ENCODE data around the gene ATPAF2. TPM values are rescaled to one million over a fixed set of nuclear protein-coding genes. Genes with fewer than 3 reads are reported as not detected.

ATPAF2 gene
- total RNA-seq, 4 donors from 2014 or later: 9.5 to 18.4 (median 13.1) TPM

DNA sequence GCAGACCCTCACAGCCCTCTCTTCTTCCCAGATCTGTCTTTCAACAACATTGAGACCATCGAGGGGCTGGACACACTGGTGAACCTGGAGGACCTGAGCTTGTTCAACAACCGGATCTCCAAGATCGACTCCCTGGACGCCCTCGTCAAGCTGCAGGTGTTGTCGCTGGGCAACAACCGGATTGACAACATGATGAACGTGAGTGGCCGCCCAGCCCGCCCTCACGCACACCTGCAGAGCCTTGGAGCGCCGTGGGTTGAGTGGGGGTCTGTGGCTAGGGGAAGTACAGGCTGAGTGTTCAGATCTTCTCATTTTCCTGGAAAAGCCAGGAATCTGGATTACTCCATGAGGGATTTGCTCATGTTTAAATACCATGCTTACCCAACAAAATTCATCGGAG, 51.1 kb downstream of the ATPAF2 start:
- ATAC-seq (ENCODE audit: low FRiP score): no peak
- DNase-seq (ENCODE audit: low spot score): no peak
- TF ChIP-seq, protein P1, sequence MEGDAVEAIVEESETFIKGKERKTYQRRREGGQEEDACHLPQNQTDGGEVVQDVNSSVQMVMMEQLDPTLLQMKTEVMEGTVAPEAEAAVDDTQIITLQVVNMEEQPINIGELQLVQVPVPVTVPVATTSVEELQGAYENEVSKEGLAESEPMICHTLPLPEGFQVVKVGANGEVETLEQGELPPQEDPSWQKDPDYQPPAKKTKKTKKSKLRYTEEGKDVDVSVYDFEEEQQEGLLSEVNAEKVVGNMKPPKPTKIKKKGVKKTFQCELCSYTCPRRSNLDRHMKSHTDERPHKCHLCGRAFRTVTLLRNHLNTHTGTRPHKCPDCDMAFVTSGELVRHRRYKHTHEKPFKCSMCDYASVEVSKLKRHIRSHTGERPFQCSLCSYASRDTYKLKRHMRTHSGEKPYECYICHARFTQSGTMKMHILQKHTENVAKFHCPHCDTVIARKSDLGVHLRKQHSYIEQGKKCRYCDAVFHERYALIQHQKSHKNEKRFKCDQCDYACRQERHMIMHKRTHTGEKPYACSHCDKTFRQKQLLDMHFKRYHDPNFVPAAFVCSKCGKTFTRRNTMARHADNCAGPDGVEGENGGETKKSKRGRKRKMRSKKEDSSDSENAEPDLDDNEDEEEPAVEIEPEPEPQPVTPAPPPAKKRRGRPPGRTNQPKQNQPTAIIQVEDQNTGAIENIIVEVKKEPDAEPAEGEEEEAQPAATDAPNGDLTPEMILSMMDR (IDR thresholded peaks at IDR 0.05): no peak

DNA sequence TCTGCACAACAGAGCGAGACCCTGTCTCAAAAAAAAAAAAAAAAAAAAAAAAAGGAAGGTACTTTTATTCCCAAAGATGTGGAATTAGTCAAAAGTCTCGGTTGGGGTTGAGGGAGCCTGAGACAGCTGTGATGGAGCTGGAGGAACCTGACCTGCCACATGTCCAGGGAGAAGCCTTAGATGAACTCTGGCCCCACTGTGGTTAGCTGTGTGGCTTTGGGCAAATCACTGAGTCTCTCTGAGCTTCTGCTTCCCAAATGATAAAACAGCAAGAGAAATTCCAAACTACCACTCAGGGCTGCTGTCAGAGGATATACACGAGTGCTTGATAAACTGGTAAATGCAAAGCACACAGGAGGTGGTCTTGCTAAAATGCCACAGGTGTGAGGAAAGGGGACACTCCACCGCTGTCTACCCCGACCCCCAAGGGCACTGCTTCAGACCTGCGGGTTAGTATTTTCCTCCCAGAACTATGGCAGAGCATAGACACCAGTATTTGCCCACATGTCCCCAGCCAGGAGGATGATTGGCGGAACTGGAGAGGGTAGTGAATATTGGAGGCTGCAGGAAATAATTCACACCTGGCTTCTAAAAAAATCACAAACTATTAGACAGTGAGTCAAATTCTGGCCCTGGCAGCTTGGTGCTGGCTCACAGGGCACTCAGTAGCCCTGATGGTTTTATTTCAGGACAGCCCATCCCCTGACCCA, 51.6 kb downstream of the ATPAF2 start:
- DNase-seq (ENCODE audit: low spot score): no peak
- TF ChIP-seq, protein P1 (IDR thresholded peaks at IDR 0.05): no peak
- ATAC-seq (ENCODE audit: low FRiP score): no peak

DNA sequence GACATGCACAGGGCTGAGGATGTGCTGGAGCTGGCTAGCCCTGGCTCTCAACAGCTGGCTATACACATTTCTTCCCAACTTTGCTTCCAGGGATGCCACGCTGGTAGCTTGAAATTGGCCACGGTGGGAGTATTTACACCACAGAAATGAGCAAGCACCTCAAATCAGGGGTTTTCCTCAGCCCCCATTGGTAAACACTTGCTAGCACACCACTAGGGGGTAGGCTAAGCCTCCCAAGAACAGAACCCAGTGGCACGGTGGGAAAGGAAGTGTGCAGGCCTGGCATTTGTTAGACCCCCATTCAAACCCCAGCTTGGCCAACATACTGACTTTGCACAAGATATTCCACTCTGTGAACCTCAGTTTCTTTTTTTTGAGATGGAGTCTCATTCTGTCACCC, 53.4 kb downstream of the ATPAF2 start:
- TF ChIP-seq, protein P1 (IDR thresholded peaks at IDR 0.05): no peak
- DNase-seq (ENCODE audit: low spot score) (no peak), ATAC-seq (ENCODE audit: low FRiP score) (no peak)

DNA sequence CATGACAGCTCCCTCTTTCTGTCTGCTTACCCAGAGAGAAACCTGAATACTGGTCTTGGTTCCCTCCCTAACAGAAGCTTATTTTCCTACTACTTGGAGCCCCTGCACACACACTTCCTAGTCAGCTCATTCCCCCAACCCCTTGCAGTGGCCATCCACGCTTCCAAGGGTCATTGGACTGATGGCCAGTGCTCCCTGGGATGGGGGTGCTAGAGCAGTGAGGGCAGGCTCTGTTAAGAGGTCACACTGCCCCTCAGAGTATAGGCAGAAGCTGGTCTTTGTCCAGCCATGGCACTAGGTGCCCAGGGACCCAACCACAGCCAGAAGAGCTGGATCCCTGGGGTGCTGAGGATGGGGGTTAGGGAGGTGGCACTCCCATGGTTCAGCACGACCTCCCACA, 53.8 kb downstream of the ATPAF2 start:
- ATAC-seq (ENCODE audit: low FRiP score) (no peak), DNase-seq (ENCODE audit: low spot score) (no peak)
- TF ChIP-seq, protein P1 (IDR thresholded peaks at IDR 0.05): no peak

DNA sequence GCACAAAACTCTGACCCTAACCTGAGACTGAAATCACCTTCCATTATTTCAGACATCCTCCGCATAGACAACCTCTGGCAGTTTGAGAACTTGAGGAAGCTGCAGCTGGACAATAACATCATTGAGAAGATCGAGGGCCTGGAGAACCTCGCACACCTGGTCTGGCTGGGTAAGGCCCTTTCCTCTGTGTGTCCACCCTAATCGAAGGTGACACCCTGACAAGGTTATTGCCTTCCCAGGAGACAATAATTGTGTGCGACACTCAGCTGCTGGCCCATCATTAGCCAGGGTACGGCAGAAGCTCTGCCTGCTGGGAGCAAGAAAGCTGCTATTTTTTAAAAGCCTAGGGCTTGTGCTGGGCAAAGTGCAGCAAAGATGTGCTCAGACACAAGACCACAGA, 55.2 kb downstream of the ATPAF2 start:
- TF ChIP-seq, protein P1 (IDR thresholded peaks at IDR 0.05): no peak

DNA sequence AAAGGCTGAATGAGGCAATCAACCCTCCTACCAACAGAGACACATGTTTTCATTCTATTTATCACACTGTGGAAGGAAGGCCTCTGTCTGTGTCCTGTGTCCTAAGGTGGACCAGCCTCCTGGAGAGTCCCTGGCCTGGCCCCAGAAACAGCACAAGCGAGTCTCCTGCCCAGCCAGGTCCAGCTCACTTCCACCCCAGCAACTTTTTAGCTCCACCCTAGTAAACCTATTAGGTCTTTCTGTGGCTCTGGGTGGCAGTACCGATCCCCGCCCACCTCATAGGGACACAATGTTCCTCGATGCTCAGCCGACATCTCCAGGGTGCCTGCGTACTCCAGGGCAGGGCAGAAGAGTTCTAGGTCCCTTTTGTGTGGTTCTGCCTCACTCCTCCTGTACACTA, 55.6 kb downstream of the ATPAF2 start:
- ATAC-seq (ENCODE audit: low FRiP score) (peak; percentile 55), DNase-seq (ENCODE audit: low spot score) (no peak)
- TF ChIP-seq, protein P1 (IDR thresholded peaks at IDR 0.05): no peak

More for the DNA sequence above, 55.2 kb downstream of the ATPAF2 start:
- ATAC-seq (ENCODE audit: low FRiP score): no peak
- DNase-seq (ENCODE audit: low spot score): no peak

DNA sequence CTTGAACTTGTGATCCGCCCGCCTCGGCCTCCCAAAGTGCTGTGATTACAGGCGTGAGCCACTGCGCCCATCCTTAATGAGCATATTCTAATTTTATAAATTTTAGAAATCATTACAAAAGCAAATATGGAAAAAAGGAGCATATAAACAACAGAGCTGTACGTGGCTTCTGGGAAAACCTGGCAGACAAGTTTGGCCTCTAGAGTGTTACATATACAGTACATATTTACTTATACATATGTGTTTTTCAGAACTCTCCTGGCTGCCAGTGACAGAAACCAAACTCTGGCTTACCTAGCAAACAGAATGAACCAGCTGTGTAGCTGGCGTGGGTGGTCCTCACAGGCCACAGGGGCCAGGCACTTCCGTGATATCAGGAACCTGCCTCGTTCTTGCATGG, 56.2 kb downstream of the ATPAF2 start:
- ATAC-seq (ENCODE audit: low FRiP score): no peak
- DNase-seq (ENCODE audit: low spot score): no peak
- TF ChIP-seq, protein P1 (IDR thresholded peaks at IDR 0.05): no peak
